C4-2B (cell line): ENCODE measurements around the gene NR3C1.

Source experiments
- H3K27ac ChIP-seq: fragments of 450-650 bp; 2 replicates; pipeline ENCODE4 v1.5.1; 2017
- CTCF ChIP-seq: fragments of 450-650 bp; conservative IDR thresholded peaks from 2 replicates; pipeline ENCODE4 v1.5.1; 2017; ENCODE audit warnings: mild to moderate bottlenecking
- ZFX ChIP-seq: fragments of 450-650 bp; IDR thresholded peaks from 2 replicates; pipeline ENCODE4 v1.6.1; 2017

The NR3C1 gene

GRCh38 chr5:143383988-143384387, 19.5 kb downstream of the NR3C1 start:
- TF ChIP-seq ZFX: no peak
- TF ChIP-seq CTCF: no peak
- no peak overlapping the region for H3K27ac ChIP-seq

GRCh38 chr5:143379606-143380005, 23.9 kb downstream of the NR3C1 start:
- H3K27ac ChIP-seq: no peak overlapping the region
- TF ChIP-seq CTCF (no peak), ZFX (no peak)

GRCh38 chr5:143376911-143377813, 26.3 kb downstream of the NR3C1 start:
- no peak overlapping the region for H3K27ac ChIP-seq
- no peak for TF ChIP-seq ZFX
- no peak for TF ChIP-seq CTCF

GRCh38 chr5:143376195-143376779, 27.2 kb downstream of the NR3C1 start:
- TF ChIP-seq ZFX (no peak), CTCF (no peak)
- no peak overlapping the region for H3K27ac ChIP-seq

- TF ChIP-seq CTCF (no peak), ZFX (no peak)
- no peak overlapping the region for H3K27ac ChIP-seq
These were observed 28.8 kb downstream of the NR3C1 start for GRCh38 chr5:143374496-143375217.

- H3K27ac ChIP-seq: no peak overlapping the region
- TF ChIP-seq CTCF: no peak
- TF ChIP-seq ZFX: no peak
These were observed 30.4 kb downstream of the NR3C1 start for GRCh38 chr5:143373076-143373475.
